ENCODE measurements around the gene MEF2C. TPM values are rescaled to one million over a fixed set of nuclear protein-coding genes. Genes with fewer than 3 reads are reported as not detected.

The MEF2C gene
- total RNA-seq, 1 donor from 2014 or later = 0.26 TPM

- TF ChIP-seq EZH2phosphoT487 (IDR thresholded peaks at IDR 0.05) (no peak), EZH2 (IDR thresholded peaks at IDR 0.05) (no peak), CTCF (IDR thresholded peaks at IDR 0.05) (no peak)
- no peaks in the 10 kb centered on the region for H3K27me3 Mint-ChIP-seq (ENCODE audit: insufficient read depth, low read depth)
- no peak overlapping the region for H2AFZ ChIP-seq (replicated peaks)
Measured at GRCh38 chr5:88816195-88816594, 66.8 kb downstream of the MEF2C start.

GRCh38 chr5:88815050-88815789 lies 67.8 kb downstream of the MEF2C start:
- no peaks in the 10 kb centered on the region for H3K9me3 Mint-ChIP-seq
- peaks cover 23% of the 10 kb centered on the region for H3K4me1 Mint-ChIP-seq
- H3K27me3 Mint-ChIP-seq (ENCODE audit: insufficient read depth, low read depth) = no peaks in the 10 kb centered on the region
- H3K27ac ChIP-seq = no peak overlapping the region
- H4K20me1 ChIP-seq (ENCODE audit: low read depth) = no peaks in the 10 kb centered on the region
- no peak overlapping the region for H3K4me2 ChIP-seq
- H3K9me3 ChIP-seq (ENCODE audit: low read depth) = no peaks in the 10 kb centered on the region
- H3K4me3 ChIP-seq = no peak overlapping the region
- H3K36me3 Mint-ChIP-seq = no peaks in the 10 kb centered on the region
- no peaks in the 10 kb centered on the region for H3K27me3 ChIP-seq
- H3K79me2 ChIP-seq (ENCODE audit: low read depth) = no peaks in the 10 kb centered on the region
- H3F3A ChIP-seq (ENCODE audit: low read depth) = no peaks in the 10 kb centered on the region
- H3K36me3 ChIP-seq = no peaks in the 10 kb centered on the region
- no peak for TF ChIP-seq CTCF (IDR thresholded peaks at IDR 0.05)
- TF ChIP-seq EZH2 (IDR thresholded peaks at IDR 0.05) = no peak
- TF ChIP-seq EZH2phosphoT487 (IDR thresholded peaks at IDR 0.05) = no peak
- DNase-seq (ENCODE audit: low spot score) = no peak
- no peak overlapping the region for H3K27ac Mint-ChIP-seq
- no peak overlapping the region for H2AFZ ChIP-seq (replicated peaks)
- H3K4me3 Mint-ChIP-seq = no peak overlapping the region
- no peak overlapping the region for H3K9ac ChIP-seq
- peaks cover 23% of the 10 kb centered on the region for H3K4me1 ChIP-seq

More at GRCh38 chr5:88816195-88816594, 66.8 kb downstream of the MEF2C start:
- Histone ChIP-seq H3K4me1 (peaks cover 23% of the 10 kb centered on the region), H3F3A (ENCODE audit: low read depth) (no peaks in the 10 kb centered on the region), H3K79me2 (ENCODE audit: low read depth) (no peaks in the 10 kb centered on the region), H4K20me1 (ENCODE audit: low read depth) (no peaks in the 10 kb centered on the region), H3K27me3 (no peaks in the 10 kb centered on the region), H3K36me3 (no peaks in the 10 kb centered on the region), H3K9ac (no peak overlapping the region), H3K4me2 (no peak overlapping the region), H3K4me3 (no peak overlapping the region), H3K9me3 (ENCODE audit: low read depth) (no peaks in the 10 kb centered on the region), H3K27ac (no peak overlapping the region)
- Mint-ChIP-seq H3K27ac (no peak overlapping the region), H3K4me1 (peaks cover 23% of the 10 kb centered on the region), H3K9me3 (no peaks in the 10 kb centered on the region), H3K4me3 (no peak overlapping the region), H3K36me3 (no peaks in the 10 kb centered on the region)
- no peak for DNase-seq (ENCODE audit: low spot score)

- Mint-ChIP-seq H3K36me3 (no peaks in the 10 kb centered on the region), H3K27me3 (ENCODE audit: insufficient read depth, low read depth) (no peaks in the 10 kb centered on the region), H3K9me3 (no peaks in the 10 kb centered on the region), H3K27ac (peak overlapping the region; percentile 34), H3K4me3 (no peak overlapping the region), H3K4me1 (peaks cover 23% of the 10 kb centered on the region)
- no peaks in the 10 kb centered on the region for H3F3A ChIP-seq (ENCODE audit: low read depth)
- no peak overlapping the region for H3K9ac ChIP-seq
- H3K36me3 ChIP-seq = no peaks in the 10 kb centered on the region
- DNase-seq (ENCODE audit: low spot score) = peak; percentile 54
- H3K27me3 ChIP-seq = no peaks in the 10 kb centered on the region
- no peak overlapping the region for H3K27ac ChIP-seq
- no peak overlapping the region for H3K4me2 ChIP-seq
- H2AFZ ChIP-seq (replicated peaks) = peak overlapping the region; percentile 32
- H3K79me2 ChIP-seq (ENCODE audit: low read depth) = no peaks in the 10 kb centered on the region
- H3K9me3 ChIP-seq (ENCODE audit: low read depth) = no peaks in the 10 kb centered on the region
- H3K4me1 ChIP-seq = peaks cover 23% of the 10 kb centered on the region
- H4K20me1 ChIP-seq (ENCODE audit: low read depth) = no peaks in the 10 kb centered on the region
- H3K4me3 ChIP-seq = no peak overlapping the region
- TF ChIP-seq CTCF (IDR thresholded peaks at IDR 0.05) (no peak), EZH2phosphoT487 (IDR thresholded peaks at IDR 0.05) (no peak), EZH2 (IDR thresholded peaks at IDR 0.05) (no peak)
Measured at GRCh38 chr5:88813805-88814575, 69.0 kb downstream of the MEF2C start.
